ENCODE data around the gene FILIP1.

The FILIP1 gene

GRCh38 chr6:75272145-75272840 is 221.3 kb downstream of the FILIP1 start:
- no peak for DNase-seq (ENCODE audit: low read depth in 4 of 4, low spot score in 1 of 4)

GRCh38 chr6:75268988-75269354 is 224.6 kb downstream of the FILIP1 start:
- no peak for DNase-seq (ENCODE audit: low read depth in 4 of 4, low spot score in 1 of 4)

GRCh38 chr6:75268121-75268987 is 225.2 kb downstream of the FILIP1 start:
- peak in 1 of 4 experiments; percentile 1 for DNase-seq (ENCODE audit: low read depth in 4 of 4, low spot score in 1 of 4)

GRCh38 chr6:75267461-75267860 is 226.1 kb downstream of the FILIP1 start:
- no peak for DNase-seq (ENCODE audit: low read depth in 4 of 4, low spot score in 1 of 4)

GRCh38 chr6:75266716-75267291 is 226.8 kb downstream of the FILIP1 start:
- no peak for DNase-seq (ENCODE audit: low read depth in 4 of 4, low spot score in 1 of 4)

- DNase-seq (ENCODE audit: low read depth in 4 of 4, low spot score in 1 of 4) = no peak
These were observed 230.2 kb downstream of the FILIP1 start for GRCh38 chr6:75263401-75263750.

- no peak for DNase-seq (ENCODE audit: low read depth in 4 of 4, low spot score in 1 of 4)
These were observed 230.7 kb downstream of the FILIP1 start for GRCh38 chr6:75262716-75263400.

- DNase-seq (ENCODE audit: low read depth in 4 of 4, low spot score in 1 of 4) = no peak
These were observed 232.3 kb downstream of the FILIP1 start for GRCh38 chr6:75261299-75261698.

- no peak for DNase-seq (ENCODE audit: low read depth in 4 of 4, low spot score in 1 of 4)
These were observed 236.1 kb downstream of the FILIP1 start for GRCh38 chr6:75257343-75258087.

- no peak for DNase-seq (ENCODE audit: low read depth in 4 of 4, low spot score in 1 of 4)
These were observed 243.0 kb downstream of the FILIP1 start for GRCh38 chr6:75250552-75250951.

- DNase-seq (ENCODE audit: low read depth in 4 of 4, low spot score in 1 of 4) = no peak
These were observed 243.8 kb downstream of the FILIP1 start for GRCh38 chr6:75249837-75250236.

GRCh38 chr6:75246386-75246785 is 247.2 kb downstream of the FILIP1 start:
- no peak for DNase-seq (ENCODE audit: low read depth in 4 of 4, low spot score in 1 of 4)

- no peak for DNase-seq (ENCODE audit: low read depth in 4 of 4, low spot score in 1 of 4)
These were observed 249.5 kb downstream of the FILIP1 start for GRCh38 chr6:75244063-75244584.

- peak; percentile 53 to 78 (median 70) for DNase-seq (ENCODE audit: low read depth in 4 of 4, low spot score in 1 of 4)
These were observed 250.1 kb downstream of the FILIP1 start, which contains the start of gene COX7A2 for GRCh38 chr6:75243333-75244062. Gene COX7A2 (minus strand): TSS chr6:75243801. CDS start chr6:75243734, 67 bp downstream.
